Tibial nerve (tissue), 4 donors: ENCODE measurements around the gene BTAF1.

ENCODE experiments used
- EP300 ChIP-seq, 2 donors: sonication (generic); formaldehyde crosslinking; IDR thresholded peaks; one replicate each; pipeline ENCODE4 v1.6.1; 2017; ENCODE audit warnings: antibody characterized with exemption in 2 of 2, mild to moderate bottlenecking in 1 of 2
- POLR2A ChIP-seq, 2 donors: fragments of 450-650 bp; IDR thresholded peaks; one replicate each; pipeline ENCODE4 v1.6.1; 2017; ENCODE audit warnings: antibody characterized with exemption in 2 of 2, mild to moderate bottlenecking in 2 of 2, moderate library complexity in 2 of 2
- TF ChIP-seq, protein P1 (sequence below), 5 experiments: fragments of 200-600 bp in 3 of 5; fragments of 450-650 bp in 2 of 5; sonication (generic) in 3 of 5; IDR thresholded peaks; one replicate each; pipeline ENCODE4 v1.5.1; 2016 to 2019; ENCODE audit warnings: antibody characterized with exemption in 5 of 5, mild to moderate bottlenecking in 3 of 5, moderate library complexity in 2 of 5

DNA sequence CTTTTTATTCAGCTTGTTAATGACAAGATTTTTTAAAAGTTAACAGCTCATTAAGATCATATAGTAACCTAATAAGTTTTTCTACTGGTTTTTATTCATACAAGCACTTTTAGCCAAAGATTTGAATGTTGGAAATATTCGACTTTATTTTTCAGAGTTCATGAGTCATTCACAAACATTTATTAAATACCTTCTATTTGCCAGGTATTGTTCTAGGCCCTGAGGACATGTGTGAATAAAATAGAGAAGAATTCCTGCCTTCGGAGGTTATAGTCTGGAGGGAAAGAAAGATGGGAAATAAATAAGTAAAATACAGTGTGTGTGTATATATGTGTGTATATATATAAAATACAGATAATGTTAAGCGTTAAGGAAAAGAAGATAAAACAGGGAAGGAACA lies 31.5 kb downstream of the BTAF1 start:
- TF ChIP-seq POLR2A (IDR thresholded peaks at IDR 0.05) (no peak), EP300 (IDR thresholded peaks at IDR 0.05) (no peak)
- TF ChIP-seq, protein P1, sequence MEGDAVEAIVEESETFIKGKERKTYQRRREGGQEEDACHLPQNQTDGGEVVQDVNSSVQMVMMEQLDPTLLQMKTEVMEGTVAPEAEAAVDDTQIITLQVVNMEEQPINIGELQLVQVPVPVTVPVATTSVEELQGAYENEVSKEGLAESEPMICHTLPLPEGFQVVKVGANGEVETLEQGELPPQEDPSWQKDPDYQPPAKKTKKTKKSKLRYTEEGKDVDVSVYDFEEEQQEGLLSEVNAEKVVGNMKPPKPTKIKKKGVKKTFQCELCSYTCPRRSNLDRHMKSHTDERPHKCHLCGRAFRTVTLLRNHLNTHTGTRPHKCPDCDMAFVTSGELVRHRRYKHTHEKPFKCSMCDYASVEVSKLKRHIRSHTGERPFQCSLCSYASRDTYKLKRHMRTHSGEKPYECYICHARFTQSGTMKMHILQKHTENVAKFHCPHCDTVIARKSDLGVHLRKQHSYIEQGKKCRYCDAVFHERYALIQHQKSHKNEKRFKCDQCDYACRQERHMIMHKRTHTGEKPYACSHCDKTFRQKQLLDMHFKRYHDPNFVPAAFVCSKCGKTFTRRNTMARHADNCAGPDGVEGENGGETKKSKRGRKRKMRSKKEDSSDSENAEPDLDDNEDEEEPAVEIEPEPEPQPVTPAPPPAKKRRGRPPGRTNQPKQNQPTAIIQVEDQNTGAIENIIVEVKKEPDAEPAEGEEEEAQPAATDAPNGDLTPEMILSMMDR (IDR thresholded peaks at IDR 0.05) = no peak
